Activated CD4-positive, alpha-beta T cell treated with anti-CD3 and anti-CD28 coated beads for 48 hours (primary cell): ENCODE measurements around the gene UBR1.
"Not testable (repeated sequence)": the region's sequence is repeated elsewhere in the genome, so short reads cannot be mapped to it uniquely, and the experiment has no call there.

Experiments used
- DNase-seq: peaks from one replicate; pipeline ENCODE4 v3.0.0-alpha.2; 2020

Gene UBR1

GRCh38 chr15:43105778-43106485 lies at the start of gene UBR1:
Gene UBR1 (minus strand): TSS chr15:43106038. CDS start chr15:43106022, 16 bp downstream.
- peak; percentile 92 for DNase-seq

GRCh38 chr15:43153269-43153668 lies 47.4 kb upstream of the UBR1 start:
- DNase-seq = no peak

- DNase-seq = no peak
Observed at GRCh38 chr15:43151688-43152087, 45.9 kb upstream of the UBR1 start.

DNA sequence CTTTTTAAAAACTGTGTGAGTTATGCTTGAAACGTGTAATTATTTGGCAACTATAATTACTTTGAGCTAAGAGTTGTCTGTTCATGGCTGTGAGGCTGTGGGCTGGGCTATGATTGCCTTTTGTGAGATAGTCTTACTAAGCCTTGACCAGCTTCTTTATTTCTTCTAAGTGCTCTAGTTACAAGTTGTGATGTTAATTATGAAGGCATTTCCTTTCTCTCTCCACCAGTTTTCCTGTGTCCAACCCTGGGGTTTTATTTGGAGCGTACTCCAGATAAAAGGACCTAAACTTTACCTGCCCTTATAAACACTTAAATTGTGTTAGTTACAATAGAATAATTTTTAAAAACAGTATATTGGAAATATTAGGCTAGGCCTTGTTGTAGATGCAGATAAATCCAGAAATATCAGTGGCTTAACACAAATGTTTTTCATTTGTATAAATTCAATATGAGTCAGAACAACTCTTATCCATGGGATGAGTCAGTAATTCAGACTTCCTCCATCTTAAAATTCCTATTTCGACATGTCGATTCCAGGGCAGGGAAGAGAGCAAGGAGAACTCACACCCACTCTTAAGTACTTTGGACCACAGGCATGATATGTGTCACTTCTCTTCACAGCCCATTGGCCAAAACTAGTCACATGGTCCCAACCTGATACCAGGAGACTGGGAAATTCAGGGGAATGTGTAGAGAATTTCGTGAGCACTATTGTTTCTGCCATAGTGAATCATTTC lies 44.5 kb upstream of the UBR1 start:
- DNase-seq = no peak

- DNase-seq = no peak
Observed at GRCh38 chr15:43146184-43146583, 40.3 kb upstream of the UBR1 start.

DNA sequence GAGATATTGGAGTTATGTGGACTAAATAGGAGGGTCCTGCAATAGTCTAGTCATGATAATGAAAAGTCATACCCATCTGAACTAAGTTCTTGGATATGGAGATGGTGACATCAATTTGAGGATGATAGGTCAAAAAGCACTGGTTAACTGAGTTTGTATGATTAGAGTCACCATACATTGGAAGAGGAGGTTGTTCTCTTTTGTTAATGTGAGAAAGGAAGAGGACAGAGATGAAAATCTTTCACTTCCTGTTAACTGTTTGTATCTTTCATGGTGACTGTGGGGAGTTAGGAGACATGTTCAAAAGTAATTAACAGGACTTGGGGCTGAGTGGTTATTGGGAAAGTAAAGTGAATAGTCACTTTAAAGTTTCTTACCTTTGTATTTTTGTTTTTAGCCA lies 38.7 kb upstream of the UBR1 start:
- DNase-seq = no peak

DNA sequence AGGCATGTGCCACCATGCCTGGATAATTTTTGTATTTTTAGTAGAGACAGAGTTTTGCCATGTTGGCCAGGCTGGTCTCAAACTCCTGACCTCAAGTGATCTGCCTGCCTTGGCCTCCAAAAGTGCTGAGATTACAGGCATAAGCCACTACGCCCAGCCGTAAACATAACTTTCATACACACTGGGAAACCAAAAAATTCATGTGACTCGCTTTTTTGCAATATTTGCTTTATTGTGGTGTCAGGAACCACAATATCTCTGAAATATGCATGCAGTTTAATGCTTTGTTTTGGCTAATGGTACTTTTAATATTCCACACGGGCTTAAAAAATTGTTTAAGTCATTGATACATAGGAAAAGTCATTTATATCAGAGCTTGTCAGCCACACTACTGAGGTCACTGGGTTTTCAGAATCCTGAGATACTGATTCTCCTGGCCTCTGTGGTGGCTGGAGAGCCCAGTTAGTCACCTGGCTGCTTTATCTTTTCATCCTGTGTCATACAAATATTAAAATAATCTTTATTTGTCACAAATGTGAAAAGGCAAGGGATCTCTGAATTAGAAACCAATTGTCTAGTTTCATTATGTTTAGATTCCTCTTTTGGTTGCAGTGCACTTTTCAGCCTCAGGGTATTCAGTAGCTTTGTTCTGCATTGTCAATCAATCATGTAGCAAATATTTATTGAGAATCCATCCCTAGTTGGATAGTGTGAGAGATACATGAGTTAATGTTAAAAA lies 37.5 kb upstream of the UBR1 start:
- no peak for DNase-seq

DNA sequence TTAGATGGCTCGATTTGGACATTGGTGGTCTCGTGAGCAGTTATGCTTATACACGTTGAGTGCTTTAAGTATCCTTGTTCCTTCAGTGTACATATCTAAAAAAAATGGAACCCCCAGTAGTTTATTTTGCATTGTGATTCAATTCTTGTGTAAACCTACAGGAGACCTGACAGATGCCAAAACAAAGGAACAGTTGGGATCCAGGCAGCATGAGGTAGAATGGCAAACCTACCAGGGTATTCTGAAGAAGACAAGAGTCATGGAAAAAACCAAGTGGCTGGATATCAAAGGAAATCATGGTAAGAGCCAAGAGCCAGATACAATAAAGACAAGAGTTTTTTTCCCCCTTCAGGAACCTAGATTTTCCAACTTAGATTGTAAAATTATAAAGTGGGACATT lies 29.5 kb upstream of the UBR1 start:
- no peak for DNase-seq

GRCh38 chr15:43134157-43134635 lies 28.4 kb upstream of the UBR1 start:
- no peak for DNase-seq

GRCh38 chr15:43133430-43134156 lies 27.8 kb upstream of the UBR1 start, which contains the start of gene TMEM62:
Gene TMEM62 (plus strand): TSS chr15:43133586. CDS start chr15:43133803, 217 bp downstream.
- DNase-seq = peak; percentile 76

GRCh38 chr15:43132830-43133429 lies 27.1 kb upstream of the UBR1 start:
- DNase-seq = no peak

- DNase-seq = no peak
Observed at GRCh38 chr15:43128980-43129335, 23.1 kb upstream of the UBR1 start.

GRCh38 chr15:43128174-43128979 lies 22.5 kb upstream of the UBR1 start:
- DNase-seq = not testable (repeated sequence)

- no peak for DNase-seq
Observed at GRCh38 chr15:43127752-43128151, 21.9 kb upstream of the UBR1 start.

DNA sequence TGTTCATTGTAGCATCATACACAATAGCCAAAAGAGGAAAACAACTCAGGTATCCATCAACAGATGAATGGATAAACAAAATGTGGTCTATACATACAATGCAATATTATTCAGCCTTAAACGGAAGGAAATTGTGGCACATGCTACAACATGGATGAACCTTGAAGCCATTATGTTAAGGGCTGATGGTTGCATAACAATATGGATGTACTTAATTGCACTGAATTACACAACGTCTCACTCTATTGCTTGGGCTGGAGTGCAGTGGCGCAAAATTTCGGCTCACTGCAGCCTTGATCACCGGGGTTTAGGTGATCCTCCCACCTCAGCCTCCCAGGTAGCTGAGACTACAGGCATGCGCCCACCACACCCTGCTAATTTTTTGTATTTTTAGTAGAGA lies 20.5 kb upstream of the UBR1 start:
- no peak for DNase-seq

DNA sequence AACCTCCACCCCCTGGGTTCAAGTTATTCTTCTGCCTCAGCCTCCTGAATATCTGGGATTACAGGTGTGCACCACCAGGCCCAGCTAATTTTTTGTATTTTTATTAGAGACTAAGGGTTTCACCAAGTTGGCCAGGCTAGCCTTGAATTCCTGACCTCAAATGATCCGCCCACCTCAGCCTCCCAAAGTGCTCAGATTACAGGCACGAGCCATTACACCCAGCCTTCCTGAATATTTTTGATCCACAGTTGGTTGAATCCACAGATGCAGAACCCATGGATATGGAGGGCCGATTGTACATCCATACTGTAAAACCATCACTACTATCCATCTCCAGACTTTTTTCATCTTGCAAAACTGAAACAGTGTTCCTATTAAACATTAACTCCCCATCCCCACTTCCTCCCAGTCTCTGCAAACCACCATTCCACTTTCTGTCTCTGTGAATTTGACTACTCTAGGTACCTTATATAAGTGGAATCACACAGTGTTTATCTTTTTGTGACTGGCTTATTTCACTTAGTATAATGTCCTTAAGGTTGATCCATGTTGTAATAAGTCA lies 19.3 kb upstream of the UBR1 start:
- no peak for DNase-seq

DNA sequence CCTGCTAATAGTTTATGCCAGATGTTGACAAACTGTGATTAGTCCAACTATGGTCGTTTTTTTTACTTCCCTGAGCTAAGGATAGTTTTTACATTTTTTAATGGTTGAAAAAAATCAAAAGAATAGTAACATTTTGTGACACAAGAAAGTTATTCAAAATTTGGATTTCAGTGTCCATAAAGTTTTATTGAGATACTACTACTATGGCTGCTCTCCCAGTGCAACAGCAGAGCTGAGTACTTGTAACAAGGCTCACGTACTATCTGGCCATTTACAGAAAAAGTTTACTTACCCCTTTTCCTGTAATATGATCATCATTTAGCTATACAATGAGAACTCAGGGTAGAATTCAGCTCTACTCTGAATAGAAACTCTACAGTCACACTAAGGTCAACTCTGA lies 16.0 kb upstream of the UBR1 start:
- no peak for DNase-seq

GRCh38 chr15:43118829-43119228 lies 13.0 kb upstream of the UBR1 start:
- no peak for DNase-seq

DNA sequence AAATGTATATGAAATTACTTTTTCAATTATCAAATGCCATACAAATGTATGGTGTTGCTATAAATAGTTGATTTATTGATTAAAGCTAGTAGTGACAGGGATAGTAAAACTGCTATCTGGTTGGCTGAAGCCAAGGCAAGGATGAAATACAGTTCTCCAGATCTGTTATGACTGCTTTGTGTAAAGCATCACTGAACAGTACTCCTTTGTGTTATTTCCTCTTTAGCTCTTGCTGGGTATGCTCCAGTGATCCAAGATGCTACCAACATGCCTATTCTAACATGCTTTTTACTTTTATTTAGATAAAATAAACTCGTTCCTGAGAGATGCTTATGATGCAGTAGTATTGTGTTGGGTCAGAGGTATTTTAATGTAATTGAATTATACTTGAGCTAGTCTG lies 12.4 kb upstream of the UBR1 start:
- DNase-seq = no peak

DNA sequence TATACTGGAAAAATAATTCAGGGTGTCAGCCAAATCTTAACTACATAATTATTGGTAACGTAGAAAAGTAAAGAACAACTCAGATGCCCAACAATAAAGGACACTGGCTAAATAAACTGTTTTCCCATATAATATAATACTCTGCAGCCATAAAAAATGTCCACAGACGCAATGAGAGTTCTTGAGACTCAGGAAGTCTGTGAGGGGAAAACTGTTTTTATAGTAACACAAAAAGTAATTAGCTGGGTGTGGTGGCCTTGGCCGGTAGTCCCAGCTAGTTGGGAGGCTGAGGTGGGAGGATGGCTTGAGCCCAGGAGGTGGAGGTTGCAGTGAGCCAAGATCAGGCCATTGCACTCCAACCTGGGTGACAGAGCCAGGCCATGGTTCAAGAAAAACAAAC lies 5.5 kb upstream of the UBR1 start:
- DNase-seq = no peak

DNA sequence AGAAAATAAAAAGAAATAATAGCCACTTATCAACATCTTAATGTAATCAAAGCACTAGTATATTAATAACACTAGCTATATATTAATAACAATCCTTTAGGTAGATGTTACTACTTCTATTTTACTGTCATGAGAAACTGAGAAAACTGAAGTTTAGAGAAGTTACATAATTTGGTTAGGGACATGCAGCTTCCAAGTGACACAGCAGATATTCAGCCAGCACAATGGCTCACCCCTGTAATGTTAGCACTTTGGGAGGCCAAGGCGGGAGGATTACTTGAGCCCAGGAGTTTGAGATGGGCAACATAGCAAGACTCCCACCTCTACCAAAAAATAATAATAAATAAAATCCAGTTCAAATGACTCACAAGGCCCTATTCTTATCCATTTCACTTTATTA lies 1.9 kb upstream of the UBR1 start:
- no peak for DNase-seq

- no peak for DNase-seq
Observed at GRCh38 chr15:43106486-43106829, 620 bp upstream of the UBR1 start.
